Epithelial cell of esophagus (primary cell): ENCODE measurements around the gene JOSD1.

Source experiments
- DNase-seq: peaks from one replicate; pipeline ENCODE4 v3.0.0; 2010; ENCODE audit warnings: low read depth
- H3K4me3 ChIP-seq: 2 replicates; pipeline ENCODE4 v1.5.1; 2011; ENCODE audit warnings: mild to moderate bottlenecking, low read length, control low read depth
- CTCF ChIP-seq: IDR thresholded peaks from 2 replicates; pipeline ENCODE4 v1.5.1; 2011; ENCODE audit warnings: low read depth, mild to moderate bottlenecking, low read length, control low read depth, inconsistent platforms; ENCODE audit not compliant: insufficient read depth; ENCODE audit errors: missing control alignments

The JOSD1 gene

GRCh38 chr22:38707346-38707745 lies 6.6 kb upstream of the JOSD1 start:
- H3K4me3 ChIP-seq: peak overlapping the region; percentile 68
- peak; percentile 86 for DNase-seq
- no peak for TF ChIP-seq CTCF

- peak overlapping the region; percentile 68 for H3K4me3 ChIP-seq
- TF ChIP-seq CTCF: no peak
- DNase-seq: peak; percentile 42
Measured at GRCh38 chr22:38706901-38707195, 6.1 kb upstream of the JOSD1 start.

- peak overlapping the region; percentile 68 for H3K4me3 ChIP-seq
- peak; percentile 25 for DNase-seq
- TF ChIP-seq CTCF: no peak
Measured at GRCh38 chr22:38706101-38706900, 5.6 kb upstream of the JOSD1 start.

GRCh38 chr22:38705235-38706100 lies 4.7 kb upstream of the JOSD1 start, which contains the start of gene GTPBP1:
Gene GTPBP1 (plus strand): TSS chr22:38705944. CDS start chr22:38705956, 12 bp downstream.
- H3K4me3 ChIP-seq: peak within 1 kb of the TSS; percentile 68
- peak; percentile 21 for TF ChIP-seq CTCF
- peak; percentile 100 for DNase-seq

- no peak for TF ChIP-seq CTCF
- DNase-seq: no peak
- H3K4me3 ChIP-seq: peak overlapping the region; percentile 21
Measured at GRCh38 chr22:38704654-38705234, 4.0 kb upstream of the JOSD1 start.

GRCh38 chr22:38700270-38700788 lies 414 bp downstream of the JOSD1 start:
- peak overlapping the region; percentile 69 for H3K4me3 ChIP-seq
- DNase-seq: peak; percentile 73
- TF ChIP-seq CTCF: no peak
